Measurements from ENCODE around the gene ANKRD31. TPM values are rescaled to one million over a fixed set of nuclear protein-coding genes. Genes with fewer than 3 reads are reported as not detected.
"Not testable (repeated sequence)": the region's sequence is repeated elsewhere in the genome, so short reads cannot be mapped to it uniquely, and the experiment has no call there.

Gene ANKRD31
- total and polyA plus RNA-seq, 8 donors, result 0.09 to 0.75 (median 0.45) TPM

- no peak overlapping the region for H3K27ac ChIP-seq
- H3K27me3 ChIP-seq, result no peaks in the 10 kb centered on the region
- H3K36me3 ChIP-seq, result no peaks in the 10 kb centered on the region
- intact Hi-C loops (cut with DNase I), result no loop called here
- H3K4me1 ChIP-seq, result no peaks in the 10 kb centered on the region
- H3K9me3 ChIP-seq, result no peaks in the 10 kb centered on the region
- TF ChIP-seq CTCF (IDR thresholded peaks at IDR 0.05), result no peak
- ATAC-seq, result no peak
- no peak for DNase-seq
- H3K4me3 ChIP-seq, result no peak overlapping the region
These were observed 43.9 kb downstream of the ANKRD31 start for GRCh38 chr5:75192804-75193203.

- DNase-seq (no peak), ATAC-seq (no peak)
- Histone ChIP-seq H3K27me3 (no peaks in the 10 kb centered on the region), H3K27ac (no peak overlapping the region), H3K4me3 (no peak overlapping the region), H3K9me3 (no peaks in the 10 kb centered on the region), H3K4me1 (no peaks in the 10 kb centered on the region), H3K36me3 (no peaks in the 10 kb centered on the region)
- intact Hi-C loops (cut with DNase I), result no loop called here
- TF ChIP-seq CTCF (IDR thresholded peaks at IDR 0.05), result no peak
These were observed 44.4 kb downstream of the ANKRD31 start for GRCh38 chr5:75192264-75192663.

- no peak for TF ChIP-seq CTCF (IDR thresholded peaks at IDR 0.05)
- H3K4me1 ChIP-seq, result no peaks in the 10 kb centered on the region
- intact Hi-C loops (cut with DNase I), result no loop called here
- H3K27me3 ChIP-seq, result no peaks in the 10 kb centered on the region
- no peaks in the 10 kb centered on the region for H3K9me3 ChIP-seq
- DNase-seq (no peak), ATAC-seq (no peak)
- no peak overlapping the region for H3K27ac ChIP-seq
- H3K36me3 ChIP-seq, result no peaks in the 10 kb centered on the region
- no peak overlapping the region for H3K4me3 ChIP-seq
These were observed 46.5 kb downstream of the ANKRD31 start for GRCh38 chr5:75190227-75190626.

- no peak for DNase-seq
- H3K27me3 ChIP-seq, result no peaks in the 10 kb centered on the region
- intact Hi-C loops (cut with DNase I), result no loop called here
- no peak overlapping the region for H3K4me3 ChIP-seq
- H3K4me1 ChIP-seq, result no peaks in the 10 kb centered on the region
- no peak overlapping the region for H3K27ac ChIP-seq
- TF ChIP-seq CTCF (IDR thresholded peaks at IDR 0.05), result no peak
- no peaks in the 10 kb centered on the region for H3K9me3 ChIP-seq
- ATAC-seq, result no peak
- H3K36me3 ChIP-seq, result no peaks in the 10 kb centered on the region
These were observed 47.3 kb downstream of the ANKRD31 start for GRCh38 chr5:75189353-75189752.

- ATAC-seq, result no peak
- H3K4me3 ChIP-seq, result no peak overlapping the region
- intact Hi-C loops (cut with DNase I), result no loop called here
- H3K27ac ChIP-seq, result no peak overlapping the region
- H3K36me3 ChIP-seq, result no peaks in the 10 kb centered on the region
- TF ChIP-seq CTCF (IDR thresholded peaks at IDR 0.05), result no peak
- no peaks in the 10 kb centered on the region for H3K27me3 ChIP-seq
- no peaks in the 10 kb centered on the region for H3K4me1 ChIP-seq
- DNase-seq, result no peak
- no peaks in the 10 kb centered on the region for H3K9me3 ChIP-seq
These were observed 50.9 kb downstream of the ANKRD31 start for GRCh38 chr5:75185763-75186162.

- DNase-seq; H3K27ac ChIP-seq; intact Hi-C loops (cut with DNase I); H3K36me3 ChIP-seq; ATAC-seq; H3K4me1 ChIP-seq; H3K27me3 ChIP-seq; H3K4me3 ChIP-seq: not testable (repeated sequence)
- peaks cover 0 to 27% of the 10 kb centered on the region in 2 donors for H3K9me3 ChIP-seq
These were observed 60.7 kb downstream of the ANKRD31 start for GRCh38 chr5:75176009-75176408.

GRCh38 chr5:75174872-75175271 lies 61.8 kb downstream of the ANKRD31 start:
- H3K27ac ChIP-seq; intact Hi-C loops (cut with DNase I); DNase-seq; H3K4me1 ChIP-seq; ATAC-seq; H3K27me3 ChIP-seq; H3K36me3 ChIP-seq; H3K4me3 ChIP-seq: not testable (repeated sequence)
- peaks cover 0 to 27% of the 10 kb centered on the region in 2 donors for H3K9me3 ChIP-seq
